Mononuclear cell (primary cell): ENCODE results near the gene ERGIC1. TPM values are rescaled to one million over a fixed set of nuclear protein-coding genes. Genes with fewer than 3 reads are reported as not detected.

Experiments used
- H3K27me3 ChIP-seq: 2 replicates; pipeline ENCODE4 v1.6.0; 2011; ENCODE audit warnings: low read length, control low read depth; ENCODE audit not compliant: insufficient read depth
- H3K4me1 ChIP-seq: 2 replicates; pipeline ENCODE4 v1.5.1; 2011; ENCODE audit warnings: mild to moderate bottlenecking, low read length, control low read depth; ENCODE audit not compliant: insufficient read depth
- H3K4me3 ChIP-seq: 2 replicates; pipeline ENCODE4 v1.5.1; 2011; ENCODE audit warnings: mild to moderate bottlenecking, low read length, moderate library complexity
- H3K9me3 ChIP-seq: 2 replicates; pipeline ENCODE4 v1.5.1; 2011; ENCODE audit warnings: low read depth, mild to moderate bottlenecking, control low read depth, low read length
- total RNA-seq: library from RNA; depleted of rRNA; stranded (reverse); fragments of >200 nt; gene quantifications from one replicate; pipeline ENCODE4 v1.2.3, GENCODE V29; 2012

The ERGIC1 gene
- total RNA-seq, 1 donor: 63.6 TPM

DNA sequence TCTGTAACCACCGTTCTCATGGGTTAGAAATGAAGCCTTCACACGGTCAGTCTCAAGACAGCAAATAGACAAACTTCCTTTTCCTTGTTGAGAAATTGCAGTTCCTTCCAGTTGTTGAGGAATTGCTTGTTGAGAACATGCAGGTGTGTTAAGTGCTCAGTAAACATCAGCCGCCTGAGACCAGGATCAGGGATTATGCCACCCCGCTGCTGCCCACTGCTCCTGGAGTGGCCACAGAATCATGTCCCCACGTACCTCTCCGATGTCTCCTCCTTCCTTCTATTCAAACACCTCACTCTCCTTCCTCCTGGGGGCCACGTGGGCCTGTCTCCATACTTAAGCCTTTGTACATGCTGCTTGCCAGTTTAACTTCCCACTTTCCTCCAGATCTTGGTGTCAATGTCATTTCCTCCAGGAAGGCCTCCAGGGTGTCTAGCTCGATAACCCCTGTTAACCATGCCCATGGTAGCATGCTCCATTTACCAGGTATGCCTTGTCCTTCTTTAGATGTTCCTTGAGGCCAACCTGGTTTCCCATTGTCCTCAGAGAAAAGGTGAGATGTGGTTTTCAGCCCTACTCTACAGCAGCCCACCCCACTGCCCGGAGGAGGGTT, 91.4 kb downstream of the ERGIC1 start:
- Histone ChIP-seq H3K27me3 (no peaks in the 10 kb centered on the region), H3K4me1 (no peaks in the 10 kb centered on the region), H3K9me3 (no peaks in the 10 kb centered on the region), H3K4me3 (no peak overlapping the region)

DNA sequence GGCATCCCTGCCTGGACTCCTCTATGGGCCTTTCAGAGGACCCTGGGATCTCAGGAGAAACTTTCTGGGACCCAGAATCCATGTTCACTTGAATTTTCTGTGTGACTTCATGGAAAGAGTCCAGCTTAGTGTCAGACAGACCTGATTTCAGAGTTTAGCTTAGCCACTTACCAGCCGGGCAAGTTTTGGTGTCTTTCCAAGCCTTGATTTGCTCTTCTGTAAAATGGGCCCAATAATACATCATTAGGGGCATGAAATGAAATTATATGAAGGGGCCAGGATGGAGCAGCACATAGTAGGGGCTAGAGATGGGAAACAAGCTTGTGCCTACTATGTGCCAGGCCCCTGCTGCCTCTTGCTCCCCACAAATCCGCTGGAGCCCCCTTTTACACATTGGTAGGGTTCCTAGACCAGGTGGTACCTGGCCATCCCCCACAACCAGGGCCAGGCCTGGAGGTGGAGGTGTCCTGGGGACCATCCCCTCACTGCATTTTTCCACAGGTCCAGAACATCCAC, 92.0 kb downstream of the ERGIC1 start:
- Histone ChIP-seq H3K4me1 (no peaks in the 10 kb centered on the region), H3K27me3 (no peaks in the 10 kb centered on the region), H3K9me3 (no peaks in the 10 kb centered on the region), H3K4me3 (no peak overlapping the region)

DNA sequence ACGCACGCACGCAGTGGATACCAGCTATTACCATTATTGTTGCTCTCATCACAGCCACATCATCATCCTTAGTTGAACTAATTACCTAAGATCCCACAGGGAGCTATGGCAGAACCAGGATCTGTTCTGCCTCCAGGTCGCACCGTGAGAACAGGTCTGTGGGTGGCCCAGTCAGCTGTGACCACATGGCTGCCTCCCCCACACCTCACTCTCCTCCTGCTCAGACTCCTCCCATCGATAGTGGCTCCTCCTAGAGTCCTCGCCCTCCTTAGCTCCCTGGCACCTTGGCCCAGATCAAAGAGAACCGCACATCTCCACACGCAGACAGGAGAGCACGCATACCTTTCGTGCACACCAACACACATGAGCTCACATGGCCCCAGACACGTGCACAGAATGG, 92.7 kb downstream of the ERGIC1 start:
- H3K4me3 ChIP-seq: no peak overlapping the region
- H3K27me3 ChIP-seq: no peaks in the 10 kb centered on the region
- no peaks in the 10 kb centered on the region for H3K9me3 ChIP-seq
- H3K4me1 ChIP-seq: no peaks in the 10 kb centered on the region

DNA sequence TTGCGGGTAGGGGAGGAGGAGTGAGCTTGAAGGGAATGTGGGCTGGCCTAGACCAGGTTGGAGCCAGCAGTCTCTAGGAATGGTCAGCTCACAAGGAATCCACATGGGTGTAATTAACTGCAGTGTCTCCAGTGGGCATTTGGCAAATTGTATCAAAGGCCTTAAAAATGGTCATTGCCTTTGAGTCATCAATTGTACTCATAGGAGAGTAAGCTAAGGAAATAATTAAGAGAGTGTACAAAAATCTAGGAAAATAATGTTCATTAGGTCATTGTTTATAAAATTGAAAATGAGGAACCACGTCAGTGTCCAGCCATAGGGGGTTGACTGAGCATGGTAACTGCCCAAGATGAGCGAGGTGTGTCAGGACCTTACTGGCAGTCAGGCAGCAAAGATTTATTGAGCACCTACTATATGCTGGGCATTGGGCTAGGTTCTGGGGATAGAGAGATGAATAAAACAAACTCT, 95.4 kb downstream of the ERGIC1 start:
- no peak overlapping the region for H3K4me3 ChIP-seq
- no peaks in the 10 kb centered on the region for H3K9me3 ChIP-seq
- no peaks in the 10 kb centered on the region for H3K4me1 ChIP-seq
- H3K27me3 ChIP-seq: no peaks in the 10 kb centered on the region

DNA sequence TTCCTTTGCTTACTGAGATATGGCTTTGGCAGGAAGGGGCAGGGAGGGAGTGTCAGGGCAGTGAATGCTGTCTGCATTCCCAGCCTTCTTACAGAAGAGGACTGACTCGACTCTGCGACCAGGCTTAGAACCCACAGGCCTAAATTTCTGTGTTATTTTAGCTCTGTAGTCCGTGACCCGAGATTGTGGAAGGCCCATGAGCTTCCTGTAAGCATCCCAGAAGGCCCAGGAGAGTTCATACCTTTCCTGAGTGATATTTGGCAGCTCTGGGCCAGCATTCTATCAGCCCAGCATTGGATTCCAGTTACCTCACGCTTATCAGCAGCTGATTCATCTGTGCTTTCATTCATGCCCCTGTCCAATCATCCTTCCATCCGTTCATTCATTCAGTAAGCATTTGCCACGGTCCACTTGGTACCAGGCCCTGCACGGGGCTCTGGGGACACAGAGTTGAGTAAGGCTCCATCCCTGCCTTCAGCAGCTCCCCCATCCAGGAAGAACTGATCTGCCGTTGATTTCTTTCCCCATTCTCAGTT, 97.0 kb downstream of the ERGIC1 start:
- Histone ChIP-seq H3K27me3 (no peaks in the 10 kb centered on the region), H3K9me3 (no peaks in the 10 kb centered on the region), H3K4me3 (no peak overlapping the region), H3K4me1 (no peaks in the 10 kb centered on the region)

DNA sequence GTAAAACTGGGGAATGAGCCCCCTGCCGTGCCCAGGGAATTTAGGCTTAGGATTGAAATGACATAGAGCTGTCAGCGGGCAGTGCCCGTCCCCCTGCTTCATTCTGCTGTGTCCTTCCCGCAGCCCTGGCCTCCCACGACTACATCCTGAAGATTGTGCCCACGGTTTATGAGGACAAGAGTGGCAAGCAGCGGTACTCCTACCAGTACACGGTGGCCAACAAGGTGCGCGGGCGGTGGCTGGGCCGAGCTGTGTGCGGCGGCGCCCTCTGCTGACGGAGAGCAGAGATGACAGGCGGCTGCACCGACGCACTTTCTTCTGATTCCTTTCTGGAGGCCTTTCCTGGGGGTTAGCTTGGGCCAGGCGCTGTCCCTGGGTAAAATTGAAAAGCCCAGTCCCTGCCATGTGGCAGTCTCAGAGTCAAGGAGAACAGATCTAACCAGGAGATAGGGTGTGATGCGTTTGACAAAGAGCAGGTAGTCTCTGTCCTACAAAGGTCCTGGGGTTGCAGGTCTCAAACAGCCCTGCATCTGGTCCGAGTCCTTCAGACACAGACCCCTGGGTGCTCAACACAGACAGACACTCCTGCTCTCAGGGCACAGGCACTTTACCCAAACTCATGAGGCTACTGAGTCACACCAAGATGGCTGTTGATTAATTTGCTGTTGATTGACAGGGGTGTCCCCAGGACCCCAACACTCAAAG, 98.4 kb downstream of the ERGIC1 start:
- Histone ChIP-seq H3K4me1 (no peaks in the 10 kb centered on the region), H3K4me3 (no peak overlapping the region), H3K27me3 (no peaks in the 10 kb centered on the region), H3K9me3 (no peaks in the 10 kb centered on the region)

DNA sequence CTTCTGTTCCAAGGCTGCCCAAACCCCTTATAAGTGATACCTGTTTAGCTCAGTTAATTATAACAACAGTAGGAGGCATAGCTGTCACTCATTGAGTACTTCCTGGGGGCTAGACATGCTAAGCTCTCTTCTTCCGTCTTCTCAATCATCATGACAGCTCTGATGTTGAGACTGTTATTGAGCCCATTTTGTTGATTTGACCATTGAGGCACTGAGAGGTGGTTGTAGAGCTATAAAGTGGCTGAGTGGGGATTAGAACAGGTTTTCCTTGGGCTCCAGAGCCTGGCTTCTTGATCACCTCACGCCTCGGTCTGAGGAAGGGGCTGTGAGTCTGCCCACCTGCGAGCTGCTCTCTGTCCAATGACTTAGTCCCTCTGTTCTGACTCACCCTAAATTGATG, 99.2 kb downstream of the ERGIC1 start:
- Histone ChIP-seq H3K9me3 (no peaks in the 10 kb centered on the region), H3K4me1 (no peaks in the 10 kb centered on the region), H3K4me3 (no peak overlapping the region), H3K27me3 (no peaks in the 10 kb centered on the region)

DNA sequence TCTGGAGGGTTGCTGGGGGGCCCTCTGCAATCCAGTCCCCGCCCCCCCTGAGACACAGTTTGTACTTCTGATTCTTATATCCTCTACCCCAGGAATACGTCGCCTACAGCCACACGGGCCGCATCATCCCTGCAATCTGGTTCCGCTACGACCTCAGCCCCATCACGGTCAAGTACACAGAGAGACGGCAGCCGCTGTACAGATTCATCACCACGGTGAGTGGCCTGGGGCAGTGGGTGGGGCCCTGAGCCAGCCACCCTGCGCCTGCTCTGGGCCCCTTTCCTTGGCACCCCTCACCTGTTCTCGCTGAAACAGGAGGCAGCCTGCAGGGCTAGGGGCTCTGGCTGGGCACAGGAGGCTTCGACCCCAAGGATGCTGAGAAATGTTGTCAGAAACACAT, 101.0 kb downstream of the ERGIC1 start:
- Histone ChIP-seq H3K4me3 (no peak overlapping the region), H3K4me1 (no peaks in the 10 kb centered on the region), H3K9me3 (no peaks in the 10 kb centered on the region), H3K27me3 (no peaks in the 10 kb centered on the region)

DNA sequence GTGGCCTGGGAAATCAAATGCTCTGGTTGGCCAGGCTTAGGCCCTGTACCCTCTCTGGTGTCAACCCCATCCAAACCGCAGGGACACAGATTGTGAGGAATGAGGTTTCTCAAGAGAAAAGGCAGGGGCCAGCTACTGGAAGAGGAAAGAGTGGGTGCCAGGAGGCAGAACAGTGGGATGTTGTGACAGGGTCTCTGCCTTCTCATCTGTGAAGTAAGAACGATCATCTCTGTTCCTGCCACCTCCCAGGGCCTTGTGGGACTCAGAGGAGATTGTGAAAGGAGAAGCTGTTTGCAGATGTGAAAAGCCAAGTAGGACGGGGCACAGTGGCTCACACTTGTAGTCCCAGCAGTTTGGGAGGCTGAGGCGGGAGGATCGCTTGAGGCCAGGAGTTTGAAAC, 102.3 kb downstream of the ERGIC1 start:
- H3K4me3 ChIP-seq: no peak overlapping the region
- no peaks in the 10 kb centered on the region for H3K4me1 ChIP-seq
- H3K9me3 ChIP-seq: no peaks in the 10 kb centered on the region
- H3K27me3 ChIP-seq: no peaks in the 10 kb centered on the region

DNA sequence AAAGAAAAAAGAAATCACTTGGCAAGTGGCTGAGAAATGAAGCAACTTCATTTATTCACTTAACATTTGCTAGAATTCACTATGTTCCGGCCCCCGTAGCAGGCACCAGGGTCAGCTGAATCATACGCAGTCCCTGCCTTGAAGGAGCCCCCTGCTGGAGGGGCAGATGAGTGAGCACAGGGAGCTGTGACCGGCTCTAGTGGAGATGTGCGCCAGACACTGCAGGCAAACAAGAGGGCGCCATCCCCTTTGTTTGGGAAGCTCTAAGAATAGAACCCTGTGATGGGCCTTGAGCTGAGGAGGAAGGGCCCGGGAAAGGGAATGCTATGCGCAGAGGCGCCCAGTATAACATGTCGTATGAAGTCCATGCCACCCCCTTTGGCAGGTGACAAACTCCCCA, 105.0 kb downstream of the ERGIC1 start:
- no peaks in the 10 kb centered on the region for H3K4me1 ChIP-seq
- no peak overlapping the region for H3K4me3 ChIP-seq
- H3K27me3 ChIP-seq: no peaks in the 10 kb centered on the region
- no peaks in the 10 kb centered on the region for H3K9me3 ChIP-seq

DNA sequence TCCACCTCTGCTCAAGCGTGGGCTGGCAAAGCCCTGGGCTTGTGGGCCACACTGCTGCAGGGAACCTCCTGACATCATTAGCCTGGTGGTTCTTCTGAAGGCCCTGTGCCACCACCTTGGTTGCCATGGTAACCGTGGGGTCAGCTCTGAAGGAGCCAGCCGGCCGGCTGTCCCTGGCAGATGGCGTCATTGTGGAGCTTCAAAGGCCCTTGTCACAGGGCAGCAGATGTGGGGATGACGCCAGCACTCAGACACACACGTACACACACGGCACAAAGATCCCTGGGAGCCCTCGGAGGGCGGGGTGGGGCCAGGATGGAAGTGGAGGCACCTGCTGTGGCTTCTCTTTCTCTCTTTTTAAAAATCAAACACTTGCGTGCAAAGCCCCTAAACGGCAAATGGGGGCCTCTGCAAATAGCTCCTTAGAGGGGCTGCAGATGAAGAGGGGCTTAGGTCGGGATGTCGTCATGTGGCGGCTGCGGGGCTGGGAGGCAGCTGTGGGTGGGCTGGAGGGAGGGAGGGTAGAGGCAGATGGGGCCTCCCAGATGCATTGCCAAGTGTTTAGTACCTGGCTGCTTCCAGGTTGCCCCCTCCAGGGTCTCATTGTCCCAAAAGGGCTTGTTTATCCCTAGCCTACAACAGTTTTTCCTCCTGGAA, 105.7 kb downstream of the ERGIC1 start:
- Histone ChIP-seq H3K27me3 (no peaks in the 10 kb centered on the region), H3K4me1 (no peaks in the 10 kb centered on the region), H3K4me3 (no peak overlapping the region), H3K9me3 (no peaks in the 10 kb centered on the region)

DNA sequence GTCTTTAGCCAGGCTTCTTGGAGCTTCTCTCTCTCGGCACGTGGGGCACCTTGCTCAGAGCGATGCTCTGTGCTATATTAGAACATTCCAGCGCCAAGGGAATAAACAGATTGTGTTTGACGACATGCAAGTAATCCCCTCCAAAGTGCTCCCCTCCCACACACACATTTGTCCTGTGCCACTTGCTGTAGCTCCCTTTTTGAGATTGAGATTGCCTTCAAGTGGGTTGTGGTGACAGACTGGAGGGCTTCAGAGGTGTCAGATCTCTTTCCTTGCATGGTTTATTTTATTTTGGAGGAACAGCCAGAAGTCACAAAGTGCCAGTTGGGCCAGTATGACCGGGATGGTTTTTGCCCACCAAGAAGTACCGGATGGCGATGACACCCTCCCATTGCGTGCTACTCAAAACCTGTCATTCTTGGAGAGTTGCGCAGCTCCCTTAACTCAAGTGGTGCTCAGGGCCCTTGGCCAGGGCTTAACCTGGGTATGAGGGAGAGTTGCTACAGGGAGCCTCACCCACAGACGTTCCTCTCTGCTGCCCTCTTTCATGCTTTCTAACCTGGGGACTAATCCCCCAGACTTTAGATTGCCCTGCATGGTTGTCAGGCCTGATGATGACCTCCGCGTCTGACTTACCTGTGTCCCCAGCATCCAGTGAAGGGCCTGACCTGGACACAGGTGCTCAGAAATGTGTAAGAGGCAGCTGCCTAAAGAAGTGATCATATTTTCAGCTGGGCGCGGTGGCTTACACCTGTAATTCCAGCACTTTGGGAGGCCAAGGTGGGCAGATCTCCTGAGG, 106.4 kb downstream of the ERGIC1 start:
- Histone ChIP-seq H3K4me3 (no peak overlapping the region), H3K27me3 (no peaks in the 10 kb centered on the region), H3K4me1 (no peaks in the 10 kb centered on the region), H3K9me3 (no peaks in the 10 kb centered on the region)

DNA sequence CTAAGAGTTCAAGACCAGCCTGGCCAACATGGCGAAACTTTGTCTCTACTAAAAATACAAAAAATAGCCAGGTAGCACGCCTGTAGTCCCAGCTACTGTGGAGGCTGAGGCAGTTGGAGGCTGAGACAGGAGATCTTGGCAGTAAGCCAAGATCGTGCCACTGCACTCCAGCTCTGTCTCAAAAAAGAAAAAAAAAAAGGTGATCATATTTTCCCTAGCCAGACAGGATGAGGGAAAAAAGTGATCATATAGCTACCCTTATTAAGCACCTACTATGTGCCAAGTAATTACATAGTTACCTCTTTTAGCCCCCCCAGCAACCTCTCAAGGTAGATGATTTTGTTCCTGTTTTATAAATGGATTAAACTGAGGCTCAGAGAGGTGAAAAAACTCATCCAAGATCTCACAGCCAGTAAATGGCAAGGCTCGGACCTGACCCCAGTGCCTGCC, 107.0 kb downstream of the ERGIC1 start:
- Histone ChIP-seq H3K27me3 (no peaks in the 10 kb centered on the region), H3K4me3 (no peak overlapping the region), H3K4me1 (no peaks in the 10 kb centered on the region), H3K9me3 (no peaks in the 10 kb centered on the region)

DNA sequence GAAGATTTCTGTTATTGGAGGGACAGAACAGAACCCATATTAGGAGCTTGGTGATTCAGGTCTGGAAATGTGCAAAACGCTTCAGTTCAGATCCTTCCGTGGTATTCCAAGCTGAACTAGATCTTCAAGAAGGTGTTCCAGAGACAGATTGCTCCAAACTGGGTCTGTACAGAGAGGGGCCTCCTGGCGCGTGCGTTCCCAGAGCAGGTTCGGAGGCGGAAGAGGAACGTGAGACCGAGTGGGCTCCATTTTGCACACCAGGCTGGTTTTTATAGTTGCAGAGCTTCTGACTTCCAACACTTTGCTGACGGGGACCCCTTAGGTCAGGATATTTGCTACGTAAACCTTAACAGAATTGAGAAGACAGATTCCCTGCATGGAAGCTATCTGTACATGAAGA, 108.5 kb downstream of the ERGIC1 start:
- Histone ChIP-seq H3K27me3 (no peaks in the 10 kb centered on the region), H3K4me3 (no peak overlapping the region), H3K9me3 (no peaks in the 10 kb centered on the region), H3K4me1 (no peaks in the 10 kb centered on the region)
